Measurements from ENCODE around the gene FGL2. TPM values are rescaled to one million over a fixed set of nuclear protein-coding genes. Genes with fewer than 3 reads are reported as not detected.
A peak's percentile ranks its signal among the peaks of the same experiment; 100 is the strongest.

Gene FGL2
- total RNA-seq, 2 donors from 2014 or later = 6.4 to 34.0 TPM

- TF ChIP-seq CTCF (IDR thresholded peaks at IDR 0.05) = no peak
- intact Hi-C loops (cut with DNase I) = no loop called here
- no peak overlapping the region for H3K27ac ChIP-seq
Observed at GRCh38 chr7:77209479-77210139, 10.0 kb upstream of the FGL2 start.

DNA sequence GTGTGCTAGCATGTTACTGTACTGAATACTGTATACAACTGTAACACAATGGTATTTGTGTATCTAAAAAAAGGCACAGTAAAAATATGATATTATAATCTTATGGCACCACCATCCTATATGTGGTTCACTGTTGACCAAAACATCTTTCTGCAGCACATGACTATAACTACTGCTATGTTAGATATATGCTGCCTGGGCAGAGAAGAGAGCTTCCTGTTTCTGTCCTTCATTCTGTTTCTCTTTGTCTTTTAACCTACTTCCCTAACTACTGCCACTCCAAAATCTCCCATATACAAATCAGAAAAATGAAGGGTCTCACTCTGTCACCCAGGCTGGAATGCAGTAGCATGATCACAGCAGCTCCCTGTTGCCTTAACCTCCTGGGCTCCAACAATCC lies 8.8 kb upstream of the FGL2 start:
- Histone ChIP-seq H3K4me1 (no peaks in the 10 kb centered on the region), H3K27me3 (no peaks in the 10 kb centered on the region), H3K9me3 (no peaks in the 10 kb centered on the region), H3K9ac (ENCODE audit: low read depth in 2 of 2, low read length in 2 of 2) (no peak overlapping the region), H3K36me3 (no peaks in the 10 kb centered on the region), H3K27ac (no peak overlapping the region), H3K4me3 (no peak overlapping the region)
- intact Hi-C loops (cut with DNase I) = no loop called here
- TF ChIP-seq CTCF (IDR thresholded peaks at IDR 0.05) = no peak
- no peak for DNase-seq

More at GRCh38 chr7:77209479-77210139, 10.0 kb upstream of the FGL2 start:
- H3K4me1 ChIP-seq = no peaks in the 10 kb centered on the region
- no peaks in the 10 kb centered on the region for H3K36me3 ChIP-seq
- H3K9me3 ChIP-seq = no peaks in the 10 kb centered on the region
- H3K27me3 ChIP-seq = no peaks in the 10 kb centered on the region
- no peak for DNase-seq
- no peak overlapping the region for H3K9ac ChIP-seq (ENCODE audit: low read depth in 2 of 2, low read length in 2 of 2)
- no peak overlapping the region for H3K4me3 ChIP-seq

- Histone ChIP-seq H3K9me3 (no peaks in the 10 kb centered on the region), H3K27me3 (no peaks in the 10 kb centered on the region), H3K4me1 (peaks cover 6% of the 10 kb centered on the region), H3K4me3 (no peak overlapping the region), H3K27ac (no peak overlapping the region), H3K9ac (ENCODE audit: low read depth in 2 of 2, low read length in 2 of 2) (no peak overlapping the region), H3K36me3 (no peaks in the 10 kb centered on the region)
- intact Hi-C loops (cut with DNase I) = no loop called here
- no peak for TF ChIP-seq CTCF (IDR thresholded peaks at IDR 0.05)
- DNase-seq = no peak
Observed at GRCh38 chr7:77205706-77206105, 6.1 kb upstream of the FGL2 start.

DNA sequence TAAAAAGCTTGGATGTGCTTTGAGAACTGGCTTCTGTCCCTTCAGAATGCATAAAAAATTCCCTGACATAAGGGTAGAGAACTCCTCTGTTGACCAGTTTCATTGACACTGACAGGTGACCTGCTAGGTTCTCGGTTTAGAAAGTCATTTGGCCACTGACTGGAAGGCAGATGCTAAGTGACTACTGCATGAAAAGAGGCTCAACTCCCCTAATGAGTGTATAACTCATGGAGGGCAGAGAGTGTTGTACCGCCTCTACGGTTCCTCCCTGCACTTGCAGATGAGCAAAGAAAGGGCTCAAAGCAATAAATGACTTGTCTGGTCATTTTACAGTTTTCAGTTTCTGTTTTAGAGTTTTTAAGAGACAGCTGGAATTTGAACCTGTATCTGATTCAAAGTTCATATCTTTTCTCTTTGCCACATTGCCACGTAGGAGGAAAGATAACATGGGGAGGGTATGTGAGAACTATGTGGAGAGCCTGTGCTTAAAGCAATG lies 2.9 kb upstream of the FGL2 start:
- Histone ChIP-seq H3K9ac (ENCODE audit: low read depth in 2 of 2, low read length in 2 of 2) (no peak overlapping the region), H3K9me3 (no peaks in the 10 kb centered on the region), H3K36me3 (no peaks in the 10 kb centered on the region), H3K27me3 (no peaks in the 10 kb centered on the region), H3K4me3 (no peak overlapping the region), H3K4me1 (peaks cover 6% of the 10 kb centered on the region), H3K27ac (peak overlapping the region; percentile 3)
- TF ChIP-seq CTCF (IDR thresholded peaks at IDR 0.05) = no peak
- intact Hi-C loops (cut with DNase I) = no loop called here
- no peak for DNase-seq

GRCh38 chr7:77200542-77200941 lies 923 bp upstream of the FGL2 start:
- intact Hi-C loops (cut with DNase I) = no loop called here
- H3K27me3 ChIP-seq = no peaks in the 10 kb centered on the region
- H3K36me3 ChIP-seq = no peaks in the 10 kb centered on the region
- peaks cover 6% of the 10 kb centered on the region for H3K4me1 ChIP-seq
- no peak for DNase-seq
- TF ChIP-seq CTCF (IDR thresholded peaks at IDR 0.05) = no peak
- no peaks in the 10 kb centered on the region for H3K9me3 ChIP-seq
- peak overlapping the region; percentile 11 for H3K27ac ChIP-seq
- no peak overlapping the region for H3K4me3 ChIP-seq
- H3K9ac ChIP-seq (ENCODE audit: low read depth in 2 of 2, low read length in 2 of 2) = no peak overlapping the region
